ENCODE data around the gene UGT1A9.

GRCh38 chr2:233684640-233685039 lies 12.9 kb downstream of the UGT1A9 start:
- TF ChIP-seq CTCF (IDR thresholded peaks at IDR 0.05) (no peak), POLR2AphosphoS5 (IDR thresholded peaks at IDR 0.05; ENCODE audit: insufficient read depth in 1 of 2, low read depth in 1 of 2) (no peak), POLR2A (IDR thresholded peaks at IDR 0.05) (no peak)

All from vagina (tissue), 2 donors.